PC-3 (cell line): Measurements from ENCODE around the gene ATG16L1. TPM values are rescaled to one million over a fixed set of nuclear protein-coding genes. Genes with fewer than 3 reads are reported as not detected.

Source experiments
- ATAC-seq: fragments of 200-7000 bp; cut with Tn5 transposase; 2 replicates; pipeline ENCODE4 v1.9.1; 2020; ENCODE audit warnings: mild to moderate bottlenecking, moderate library complexity
- BruUV-seq: library from RNA; stranded (reverse); fragments of 400-500 nt; replicated peaks from 2 replicates; lab custom pipeline; 2021; lab: Mats Ljungman, UMichigan
- CTCF ChIA-PET: fragments of 300-600 bp; sonication (Branson Sonifier 250); formaldehyde crosslinking; loops from one replicate; lab custom pipeline; 2022; ENCODE audit warnings: antibody characterized with exemption; lab: Charles Lee
- POLR2A ChIA-PET: fragments of 300-600 bp; sonication (Branson Sonifier 250); formaldehyde crosslinking; loops from one replicate; lab custom pipeline; 2022; ENCODE audit warnings: antibody characterized with exemption; ENCODE audit not compliant: unreplicated experiment; lab: Charles Lee
- DNase-seq: peaks from one replicate; pipeline ENCODE4 v3.0.0-alpha.2; 2015
- H2AFZ ChIP-seq: fragments of 300-600 bp; sonication (generic); 2 replicates; pipeline ENCODE4 v1.6.0; 2016; ENCODE audit warnings: antibody characterized with exemption, low read length
- H3F3A ChIP-seq: fragments of 300-600 bp; sonication (generic); one replicate; pipeline ENCODE4 v1.6.0; 2017; ENCODE audit warnings: antibody characterized with exemption, low read length, control low read depth, mild to moderate bottlenecking; ENCODE audit not compliant: unreplicated experiment
- H3K27ac ChIP-seq: fragments of 300-600 bp; sonication (generic); 2 replicates; pipeline ENCODE4 v1.5.1; 2016; ENCODE audit warnings: mild to moderate bottlenecking, low read length
- H3K27me3 ChIP-seq: fragments of 300-600 bp; sonication (generic); 2 replicates; pipeline ENCODE4 v1.6.1; 2016; ENCODE audit warnings: low read length, mixed read lengths
- H3K36me3 ChIP-seq: fragments of 300-600 bp; sonication (generic); 2 replicates; pipeline ENCODE4 v1.6.1; 2016; ENCODE audit warnings: low read depth, mixed run types, low read length, mixed read lengths
- H3K4me1 ChIP-seq: fragments of 300-600 bp; sonication (generic); 2 replicates; pipeline ENCODE4 v1.5.1; 2016; ENCODE audit warnings: low read length; ENCODE audit not compliant: insufficient read depth
- H3K4me2 ChIP-seq: fragments of 300-600 bp; sonication (generic); 2 replicates; pipeline ENCODE4 v1.6.0; 2016; ENCODE audit warnings: low read length
- H3K4me3 ChIP-seq: fragments of 300-600 bp; sonication (generic); 2 replicates; pipeline ENCODE4 v1.5.1; 2016; ENCODE audit warnings: mild to moderate bottlenecking, low read length, mixed read lengths
- H3K79me2 ChIP-seq: fragments of 300-600 bp; sonication (generic); 2 replicates; pipeline ENCODE4 v1.6.1; 2017; ENCODE audit warnings: low read length, mixed read lengths
- H3K9ac ChIP-seq: fragments of 300-600 bp; sonication (generic); 2 replicates; pipeline ENCODE4 v1.6.0; 2016; ENCODE audit warnings: mild to moderate bottlenecking, low read length
- H3K9me2 ChIP-seq: fragments of 300-600 bp; sonication (generic); replicated peaks from 2 replicates; pipeline ENCODE4 v1.6.1; 2016; ENCODE audit warnings: mixed run types, low read length, mixed read lengths
- H3K9me3 ChIP-seq: fragments of 300-600 bp; sonication (generic); 2 replicates; pipeline ENCODE4 v1.6.1; 2016; ENCODE audit warnings: low read length, mixed read lengths
- H4K20me1 ChIP-seq: fragments of 300-600 bp; sonication (generic); 2 replicates; pipeline ENCODE4 v1.6.1; 2016; ENCODE audit warnings: low read length, mixed read lengths
- CTCF ChIP-seq: fragments of 300-600 bp; sonication (generic); conservative IDR thresholded peaks from 2 replicates; pipeline ENCODE4 v1.5.1; 2017; ENCODE audit warnings: antibody characterized with exemption, low read depth, mild to moderate bottlenecking, low read length
- EZH2 ChIP-seq: fragments of 300-600 bp; sonication (generic); IDR thresholded peaks from one replicate; pipeline ENCODE4 v1.6.1; 2017; ENCODE audit warnings: antibody characterized with exemption, mild to moderate bottlenecking, low read length; ENCODE audit not compliant: unreplicated experiment
- EZH2phosphoT487 ChIP-seq: fragments of 300-600 bp; sonication (generic); IDR thresholded peaks from 2 replicates; pipeline ENCODE4 v1.6.1; 2018; ENCODE audit warnings: mild to moderate bottlenecking, antibody characterized with exemption, low read length, borderline replicate concordance
- intact Hi-C: fragments of 100-400 bp; cut with micrococcal nuclease; formaldehyde crosslinking; loops from 2 replicates; pipeline ENCODE4 v1.9.0; 2023
- total RNA-seq: library from RNA; depleted of rRNA; stranded (reverse); fragments of >200 nt; gene quantifications from 2 replicates; pipeline ENCODE4 v1.2.3, GENCODE V29; 2014

Gene ATG16L1
- total RNA-seq, 1 experiment from 2014 or later, result 173 TPM

GRCh38 chr2:233303252-233303651, 51.8 kb downstream of the ATG16L1 start:
- ATAC-seq, result no peak
- CTCF ChIA-PET, result no interaction called here
- POLR2A ChIA-PET, result interaction anchor here (0.6 kb wide), 1 partner anchor 168 kb away, joined by 5 read pairs; no protein-coding TSS in a partner anchor

DNA sequence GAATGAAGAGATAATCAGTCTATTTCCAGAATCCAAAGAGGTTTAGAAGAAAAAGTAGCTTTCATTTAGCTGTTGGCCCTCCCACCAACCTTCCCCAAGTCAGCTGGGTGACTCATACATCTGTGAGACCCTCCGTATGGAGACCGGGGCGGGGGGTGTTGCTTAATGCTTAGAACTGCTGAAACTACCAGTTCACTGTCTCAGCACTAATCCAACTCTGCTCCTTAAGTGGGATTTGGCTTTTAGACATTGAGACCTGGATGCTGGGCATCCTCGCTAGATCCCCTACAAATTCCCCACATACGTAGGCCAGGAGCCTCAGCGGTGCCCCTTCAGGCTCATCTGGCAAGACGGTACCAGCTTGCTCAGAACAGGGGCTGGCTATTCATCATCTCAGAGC, 56.1 kb downstream of the ATG16L1 start, which contains the start of gene SAG:
Gene SAG (plus strand): TSS at position 252 of the 400 bp plus-strand sequence. CDS start 1,374 bp downstream, outside the sequence.
- H3K36me3 ChIP-seq, result no peaks in the 10 kb centered on the region
- no peaks in the 10 kb centered on the region for H3K4me1 ChIP-seq
- ChIA-PET CTCF (no interaction called here), POLR2A (no interaction called here)
- no peak for TF ChIP-seq CTCF
- no peak for TF ChIP-seq EZH2phosphoT487
- TF ChIP-seq EZH2, result no peak
- H3K4me3 ChIP-seq, result no peak within 1 kb of the TSS
- DNase-seq, result no peak
- ATAC-seq, result no peak
- no peaks in the 10 kb centered on the region for H3F3A ChIP-seq
- no TSS peak for BruUV-seq
- H3K4me2 ChIP-seq, result no peak within 1 kb of the TSS
- H3K27me3 ChIP-seq, result no peaks in the 10 kb centered on the region
- no peaks in the 10 kb centered on the region for H3K79me2 ChIP-seq
- no peaks in the 10 kb centered on the region for H4K20me1 ChIP-seq
- no peaks in the 10 kb centered on the region for H3K9me3 ChIP-seq
- H3K27ac ChIP-seq, result no peak within 1 kb of the TSS
- intact Hi-C loops, result no loop called here
- H3K9me2 ChIP-seq, result no peaks in the 10 kb centered on the region
- no peak within 1 kb of the TSS for H3K9ac ChIP-seq
- no peak within 1 kb of the TSS for H2AFZ ChIP-seq

More at GRCh38 chr2:233303252-233303651, 51.8 kb downstream of the ATG16L1 start:
- BruUV-seq, result no TSS peak
- no peaks in the 10 kb centered on the region for H3K9me2 ChIP-seq
- H3F3A ChIP-seq, result no peaks in the 10 kb centered on the region
- H3K9me3 ChIP-seq, result no peaks in the 10 kb centered on the region
- H3K36me3 ChIP-seq, result no peaks in the 10 kb centered on the region
- H3K4me1 ChIP-seq, result no peaks in the 10 kb centered on the region
- H2AFZ ChIP-seq, result no peak overlapping the region
- no peak for DNase-seq
- intact Hi-C loops, result no loop called here
- no peak overlapping the region for H3K4me3 ChIP-seq
- no peak overlapping the region for H3K9ac ChIP-seq
- H3K27ac ChIP-seq, result no peak overlapping the region
- H3K27me3 ChIP-seq, result no peaks in the 10 kb centered on the region
- H3K4me2 ChIP-seq, result no peak overlapping the region
- no peaks in the 10 kb centered on the region for H3K79me2 ChIP-seq
- no peak for TF ChIP-seq EZH2
- no peak for TF ChIP-seq EZH2phosphoT487
- no peak for TF ChIP-seq CTCF
- no peaks in the 10 kb centered on the region for H4K20me1 ChIP-seq

DNA sequence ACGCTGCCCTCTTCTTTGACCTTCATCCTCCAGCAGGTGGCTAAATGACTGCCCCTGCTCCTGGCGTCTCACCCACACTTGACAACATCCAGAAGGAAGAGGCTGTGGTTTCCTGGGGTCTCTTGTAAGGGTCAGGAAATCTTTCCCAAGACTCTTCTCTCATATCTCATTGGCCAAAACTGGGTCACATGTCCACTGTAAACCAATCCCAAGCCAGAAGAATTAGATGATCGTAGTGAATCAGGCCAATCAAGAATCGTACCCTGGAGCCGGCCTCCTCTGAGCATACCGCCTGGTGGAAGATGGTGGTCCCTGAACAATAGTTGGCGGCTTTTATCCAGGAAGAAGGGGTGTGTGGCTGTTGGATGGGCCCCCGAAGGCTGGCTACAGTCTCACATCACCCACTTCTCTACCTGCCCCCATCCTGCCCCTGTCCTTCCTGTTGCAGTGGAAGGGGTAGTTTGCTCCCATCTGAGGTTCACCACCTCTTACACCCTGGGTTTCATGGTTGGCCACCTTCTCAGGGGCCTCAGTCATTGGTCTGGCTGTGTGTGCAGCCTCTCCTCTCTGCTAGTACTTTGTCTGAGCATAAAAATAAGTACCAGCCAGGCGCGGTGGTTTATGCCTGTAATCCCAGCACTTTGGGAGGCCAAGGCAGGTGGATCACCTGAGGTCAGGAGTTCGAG, 59.9 kb downstream of the ATG16L1 start:
- intact Hi-C loops, result no loop called here
- TF ChIP-seq EZH2phosphoT487 (no peak), CTCF (no peak), EZH2 (no peak)
- Histone ChIP-seq H4K20me1 (no peaks in the 10 kb centered on the region), H3K27me3 (no peaks in the 10 kb centered on the region), H3K4me2 (no peak overlapping the region), H3K9ac (no peak overlapping the region), H3K9me3 (no peaks in the 10 kb centered on the region), H3K4me3 (no peak overlapping the region), H3K27ac (no peak overlapping the region), H3K9me2 (no peaks in the 10 kb centered on the region), H3K79me2 (no peaks in the 10 kb centered on the region), H3K4me1 (no peaks in the 10 kb centered on the region), H3F3A (no peaks in the 10 kb centered on the region), H3K36me3 (no peaks in the 10 kb centered on the region), H2AFZ (no peak overlapping the region)
- POLR2A ChIA-PET, result no interaction called here
- ATAC-seq, result no peak
- DNase-seq, result no peak
- no TSS peak for BruUV-seq
- CTCF ChIA-PET, result no interaction called here
